K562 (cell line): ENCODE results near the gene CST8. TPM values are rescaled to one million over a fixed set of nuclear protein-coding genes. Genes with fewer than 3 reads are reported as not detected.

Source experiments
- ATAC-seq: fragments of 200-7000 bp; cut with Tn5 transposase; 3 replicates; pipeline ENCODE4 v1.9.1; 2020; ENCODE audit warnings: moderate library complexity
- BruUV-seq: library from RNA; stranded (reverse); fragments of 400-500 nt; replicated peaks from 2 replicates; lab custom pipeline; 2021; lab: Mats Ljungman, UMichigan
- CTCF ChIA-PET: fragments of 300-600 bp; formaldehyde crosslinking; extraction: SDS; loops from one replicate; lab custom pipeline; 2021; ENCODE audit warnings: low intra/inter-chr PET ratio; lab: Yijun Ruan, JAX
- POLR2A ChIA-PET: fragments of 300-600, 350-650 bp; sonication (Branson Sonifier 250); formaldehyde crosslinking; extraction: SDS; loops from one replicate; lab custom pipeline; 2021; ENCODE audit warnings: antibody characterized with exemption, inconsistent platforms; lab: Yijun Ruan, JAX
- DNase-seq, 4 experiments: peaks; one replicate each; pipeline versions ENCODE4 v3.0.0 to v3.0.0-alpha.2; 2011 to 2018; ENCODE audit warnings: low spot score in 3 of 4, mixed read lengths in 3 of 4; ENCODE audit errors: extremely low read depth in 1 of 4
- FAIRE-seq: peaks from 2 replicates; lab custom pipeline; 2011; peaks lifted over from hg19 to GRCh38; lab: Jason Lieb, UNC
- H2AFZ ChIP-seq: 2 replicates; pipeline ENCODE4 v1.6.0; 2011; ENCODE audit warnings: low read depth, low read length, control low read depth, inconsistent platforms
- H3K27ac ChIP-seq: fragments of 200-600 bp; 3 replicates; pipeline ENCODE4 v1.8.0; 2011; ENCODE audit warnings: low read depth, mild to moderate bottlenecking, control low read depth, inconsistent platforms, low read length, moderate library complexity, mixed read lengths; ENCODE audit errors: extremely low read depth
- H3K27me3 ChIP-seq, 2 experiments: fragments of 300-600 bp in 1 of 2; 2 replicates in 1 of 2; 3 replicates in 1 of 2; pipeline versions ENCODE4 v1.6.0 to v1.8.0; 2011; ENCODE audit warnings: inconsistent platforms in 2 of 2, low read length in 2 of 2, mild to moderate bottlenecking in 1 of 2, mixed read lengths in 1 of 2, moderate library complexity in 1 of 2; ENCODE audit not compliant: control insufficient read depth in 2 of 2, insufficient read depth in 2 of 2
- H3K36me3 ChIP-seq: fragments of 300-600 bp; 3 replicates; pipeline ENCODE4 v1.8.0; 2011; ENCODE audit warnings: mild to moderate bottlenecking, low read length, inconsistent platforms; ENCODE audit not compliant: control insufficient read depth, insufficient read depth
- H3K4me1 ChIP-seq, 2 experiments: fragments of 200-600 bp in 1 of 2; replicated peaks in 1 of 2; 2 replicates in 1 of 2; 3 replicates in 1 of 2; pipeline versions ENCODE4 v1.5.1 to v1.8.0; 2011; ENCODE audit warnings: inconsistent platforms in 2 of 2, low read length in 2 of 2, mild to moderate bottlenecking in 1 of 2, mixed read lengths in 1 of 2, moderate library complexity in 1 of 2; ENCODE audit not compliant: control insufficient read depth in 2 of 2, insufficient read depth in 2 of 2
- H3K4me2 ChIP-seq: 2 replicates; pipeline ENCODE4 v1.6.1; 2011; ENCODE audit warnings: low read length, control low read depth, inconsistent platforms, mixed read lengths; ENCODE audit not compliant: insufficient read depth
- H3K4me3 ChIP-seq: fragments of 200-600 bp; sonication (generic), shearing (Covaris generic); 2 replicates; pipeline ENCODE4 v1.5.1; 2016; ENCODE audit warnings: control low read depth, inconsistent platforms
- H3K79me2 ChIP-seq: fragments of 200-600 bp; 3 replicates; pipeline ENCODE4 v1.8.0; 2011; ENCODE audit warnings: low read length, inconsistent platforms; ENCODE audit not compliant: control insufficient read depth, insufficient read depth
- H3K9ac ChIP-seq, 2 experiments: 2 replicates each; pipeline versions ENCODE4 v1.6.0 to v1.6.1; 2011; ENCODE audit warnings: low read depth in 2 of 2, low read length in 2 of 2, control low read depth in 1 of 2, inconsistent platforms in 1 of 2, mild to moderate bottlenecking in 1 of 2, mixed read lengths in 1 of 2; ENCODE audit not compliant: insufficient read depth in 1 of 2
- H3K9me1 ChIP-seq: one replicate; pipeline ENCODE4 v1.6.0; 2011; ENCODE audit warnings: inconsistent platforms, mild to moderate bottlenecking, low read length, moderate library complexity; ENCODE audit not compliant: control insufficient read depth, insufficient read depth
- H3K9me3 ChIP-seq: replicated peaks from 2 replicates; pipeline ENCODE4 v1.5.1; 2011; ENCODE audit warnings: low read depth, low read length, inconsistent platforms; ENCODE audit not compliant: control insufficient read depth, insufficient read depth
- H4K20me1 ChIP-seq: replicated peaks from 2 replicates; pipeline ENCODE4 v1.6.1; 2011; ENCODE audit warnings: low read length, inconsistent platforms, mixed read lengths; ENCODE audit not compliant: control insufficient read depth, insufficient read depth
- CHD1 ChIP-seq: fragments of 200-600 bp; sonication (generic); IDR thresholded peaks from one replicate; pipeline ENCODE4 v1.6.1; 2012; ENCODE audit warnings: mild to moderate bottlenecking, moderate library complexity, low read length, inconsistent platforms
- ELF4 ChIP-seq: fragments of 450-650 bp; formaldehyde crosslinking; IDR thresholded peaks from 2 replicates; pipeline ENCODE4 v1.4.0; 2022; ENCODE audit warnings: missing genetic modification characterization
- FOXM1 ChIP-seq, 2 experiments: fragments of 450-650 bp in 1 of 2; sonication (generic) in 1 of 2; formaldehyde crosslinking in 1 of 2; IDR thresholded peaks; 2 replicates each; pipeline versions ENCODE4 v1.6.1 to v1.9.0; 2017 to 2022; ENCODE audit warnings: low read depth in 2 of 2, mild to moderate bottlenecking in 2 of 2, missing genetic modification reagents in 1 of 2, moderate library complexity in 1 of 2
- HBP1 ChIP-seq: fragments of 450-650 bp; formaldehyde crosslinking; IDR thresholded peaks from 2 replicates; pipeline ENCODE4 v1.4.0; 2022; ENCODE audit warnings: missing genetic modification characterization
- HMGN3 ChIP-seq: IDR thresholded peaks from 2 replicates; pipeline ENCODE4 v1.6.1; 2011; ENCODE audit warnings: borderline replicate concordance, low read depth, mild to moderate bottlenecking, mixed read lengths, low read length; ENCODE audit not compliant: insufficient read length; ENCODE audit errors: extremely low read depth
- PML ChIP-seq: IDR thresholded peaks from 2 replicates; pipeline ENCODE4 v1.6.1; 2012; ENCODE audit warnings: low read length, inconsistent platforms
- RCOR1 ChIP-seq, 2 experiments: IDR thresholded peaks; 2 replicates each; pipeline ENCODE4 v1.6.1; 2012; ENCODE audit warnings: low read depth in 2 of 2, low read length in 2 of 2, borderline replicate concordance in 1 of 2, improper control_type of control experiment in 1 of 2
- ZBTB1 ChIP-seq: sonication (generic); formaldehyde crosslinking; IDR thresholded peaks from 2 replicates; pipeline ENCODE4 v1.8.1; 2023; ENCODE audit warnings: missing genetic modification reagents, low read depth, mild to moderate bottlenecking, borderline replicate concordance
- ZC3H8 ChIP-seq: fragments of 450-650 bp; IDR thresholded peaks from 2 replicates; pipeline ENCODE4 v1.6.1; 2017
- ZEB2 ChIP-seq: fragments of 450-650 bp; IDR thresholded peaks from 2 replicates; pipeline ENCODE4 v1.6.1; 2016
- ZNF395 ChIP-seq: fragments of 200-800 bp; sonication (Bioruptor generic); IDR thresholded peaks from 2 replicates; pipeline ENCODE4 v1.6.1; 2017; ENCODE audit warnings: missing genetic modification characterization, missing compliant biosample characterization
- ZNF695 ChIP-seq: fragments of 450-650 bp; formaldehyde crosslinking; IDR thresholded peaks from 2 replicates; pipeline ENCODE4 v1.4.0; 2020; ENCODE audit warnings: mild to moderate bottlenecking, moderate library complexity
- WGBS: fragments of 100-300 bp; shearing (Covaris generic); methylation state at CpG from one replicate; pipeline ENCODE4 v1.1.6; 2016; ENCODE audit warnings: low coverage, mixed read lengths; ENCODE audit not compliant: insufficient coverage; ENCODE audit errors: missing lambda C conversion rate; 5-methylcytosine and 5-hydroxymethylcytosine counted together
- in situ Hi-C: fragments of 300-500 bp; cut with MboI; formaldehyde crosslinking; loops from 4 replicates; pipeline ENCODE4 v1.15.0; 2018; ENCODE audit warnings: inconsistent platforms, mixed read lengths
- intact Hi-C: fragments of 100-400 bp; cut with micrococcal nuclease; formaldehyde crosslinking; loops from 2 replicates; pipeline ENCODE4 v1.14.2; 2022
- polyA plus RNA-seq, 8 experiments: library from polyadenylated mRNA; depleted of rRNA in 4 of 8; stranded (reverse) in 5 of 8; unstranded in 3 of 8; fragments of >200 nt; fragmentation: Nextera tagmentation in 2 of 8; fragmentation: Illumina TruSeq in 1 of 8; extraction: Ambion mirVana in 2 of 8; extraction: Trizol in 1 of 8; gene quantifications; 2 replicates each; pipeline versions ENCODE4 v1.2.1 to v1.2.3, GENCODE V29; 2011 to 2014; ENCODE audit warnings: inconsistent platforms in 1 of 8, missing spikeins in 1 of 8
- total RNA-seq, 7 experiments: library from RNA; depleted of rRNA in 6 of 7; stranded (reverse); fragments of >200 nt in 6 of 7; fragmentation: Illumina TruSeq in 2 of 7; extraction: Trizol in 2 of 7; gene quantifications; 2 replicates each; pipeline versions ENCODE4 v1.2.1 to v1.2.3, GENCODE V29; 2011 to 2021; ENCODE audit warnings: low replicate concordance in 1 of 7

CST8 gene
- total and polyA plus RNA-seq, 9 of the 15 experiments (the other 6 are each of a cell fraction or from before 2014, with no cell fraction given), result not detected

GRCh38 chr20:23442436-23442835 is 48.5 kb upstream of the CST8 start (continued):
- no peak for TF ChIP-seq ZNF395 (CRISPR knock-in tag)

- no peaks in the 10 kb centered on the region for H3K4me1 ChIP-seq
- in situ Hi-C loops, result no loop called here
- DNase-seq, result no peak
- H3K4me2 ChIP-seq, result no peak overlapping the region
- 0% methylated on average over 4 of the region's 4 CpGs for WGBS
- no peak for FAIRE-seq
- ChIA-PET POLR2A (interaction anchor here (0.6 to 1.1 kb wide), 2 partner anchors 9 to 15 kb away, joined by 3 to 4 read pairs; no protein-coding TSS in a partner anchor), CTCF (no interaction called here)
- peaks cover 0 to 12% of the 10 kb centered on the region in 2 experiments; a peak in 1 of 5 replicates for H3K27me3 ChIP-seq
- no peak overlapping the region for H2AFZ ChIP-seq
- BruUV-seq, result no TSS peak
- H3K27ac ChIP-seq, result no peak overlapping the region
- H4K20me1 ChIP-seq, result no peaks in the 10 kb centered on the region
- H3K79me2 ChIP-seq, result no peaks in the 10 kb centered on the region
- intact Hi-C loops, result no loop called here
- no peak for ATAC-seq
- no peaks in the 10 kb centered on the region for H3K9me3 ChIP-seq
- H3K9me1 ChIP-seq, result no peaks in the 10 kb centered on the region
- no peak overlapping the region for H3K9ac ChIP-seq
- H3K4me3 ChIP-seq, result no peak overlapping the region
- TF ChIP-seq CHD1, result no peak
- no peak for TF ChIP-seq ZEB2
- no peak for TF ChIP-seq RCOR1 (IDR thresholded peaks at IDR 0.05; ENCODE audit: borderline replicate concordance in 1 of 2, low read depth in 2 of 2, low read length in 2 of 2)
- TF ChIP-seq ZNF695 (CRISPR knock-in tag), result no peak
- no peak for TF ChIP-seq ZBTB1 (CRISPR knock-in tag)
- no peak for TF ChIP-seq HBP1 (CRISPR knock-in tag)
- no peak for TF ChIP-seq FOXM1 (IDR thresholded peaks at IDR 0.05; ENCODE audit: low read depth)
- TF ChIP-seq FOXM1 (CRISPR knock-in tag; IDR thresholded peaks at IDR 0.05; ENCODE audit: low read depth), result no peak
- no peak for TF ChIP-seq PML
- TF ChIP-seq ELF4, result no peak
- TF ChIP-seq HMGN3, result no peak
- no peak for TF ChIP-seq ZC3H8
- TF ChIP-seq, all 486 proteins: peak for 0
- no peaks in the 10 kb centered on the region for H3K36me3 ChIP-seq
These were observed 46.1 kb upstream of the CST8 start for GRCh38 chr20:23444859-23445258.
